ENCODE data around the gene USP32.
"Not testable (repeated sequence)": the region's sequence is repeated elsewhere in the genome, so short reads cannot be mapped to it uniquely, and the experiment has no call there.

Gene USP32

GRCh38 chr17:60383379-60383778 is 8.6 kb downstream of the USP32 start:
- Histone ChIP-seq H3K9me3 (ENCODE audit: insufficient read depth, low read length) (no peaks in the 10 kb centered on the region), H3K36me3 (ENCODE audit: insufficient read depth, insufficient read length, low read length) (peaks cover 5% of the 10 kb centered on the region), H3K27me3 (ENCODE audit: insufficient read depth, insufficient read length) (no peaks in the 10 kb centered on the region), H3K4me1 (ENCODE audit: insufficient read depth, insufficient read length) (peaks cover 3% of the 10 kb centered on the region), H3K4me3 (ENCODE audit: insufficient read length, low read depth) (no peak overlapping the region), H3K9ac (ENCODE audit: insufficient read length, low read depth) (no peak overlapping the region)
- TF ChIP-seq SUZ12 (IDR thresholded peaks at IDR 0.05; ENCODE audit: extremely low read depth, insufficient read depth, insufficient read length) (no peak), ZNF274 (IDR thresholded peaks at IDR 0.05; ENCODE audit: low read depth, low read length) (no peak), YY1 (IDR thresholded peaks at IDR 0.05; ENCODE audit: insufficient read depth, insufficient read length) (no peak)
- no peak for DNase-seq (ENCODE audit: low read depth, low spot score)

GRCh38 chr17:60381958-60382357 is 10.0 kb downstream of the USP32 start:
- Histone ChIP-seq H3K27me3 (ENCODE audit: insufficient read depth, insufficient read length) (no peaks in the 10 kb centered on the region), H3K9me3 (ENCODE audit: insufficient read depth, low read length) (no peaks in the 10 kb centered on the region), H3K9ac (ENCODE audit: insufficient read length, low read depth) (no peak overlapping the region), H3K36me3 (ENCODE audit: insufficient read depth, insufficient read length, low read length) (peaks cover 5% of the 10 kb centered on the region), H3K4me1 (ENCODE audit: insufficient read depth, insufficient read length) (peaks cover 3% of the 10 kb centered on the region), H3K4me3 (ENCODE audit: insufficient read length, low read depth) (no peak overlapping the region)
- no peak for DNase-seq (ENCODE audit: low read depth, low spot score)
- TF ChIP-seq YY1 (IDR thresholded peaks at IDR 0.05; ENCODE audit: insufficient read depth, insufficient read length) (no peak), SUZ12 (IDR thresholded peaks at IDR 0.05; ENCODE audit: extremely low read depth, insufficient read depth, insufficient read length) (no peak), ZNF274 (IDR thresholded peaks at IDR 0.05; ENCODE audit: low read depth, low read length) (no peak)

- H3K4me3 ChIP-seq (ENCODE audit: insufficient read length, low read depth); DNase-seq (ENCODE audit: low read depth, low spot score); H3K9ac ChIP-seq (ENCODE audit: insufficient read length, low read depth); H3K4me1 ChIP-seq (ENCODE audit: insufficient read depth, insufficient read length); H3K36me3 ChIP-seq (ENCODE audit: insufficient read depth, insufficient read length, low read length); H3K9me3 ChIP-seq (ENCODE audit: insufficient read depth, low read length); H3K27me3 ChIP-seq (ENCODE audit: insufficient read depth, insufficient read length): not testable (repeated sequence)
These were observed 12.5 kb downstream of the USP32 start for GRCh38 chr17:60379461-60379860.

- H3K36me3 ChIP-seq (ENCODE audit: insufficient read depth, insufficient read length, low read length), result peaks cover 10% of the 10 kb centered on the region
- H3K9me3 ChIP-seq (ENCODE audit: insufficient read depth, low read length), result not testable (repeated sequence)
These were observed 13.7 kb downstream of the USP32 start for GRCh38 chr17:60378187-60378586.

GRCh38 chr17:60372790-60373483 is 19.0 kb downstream of the USP32 start:
- no peak for DNase-seq (ENCODE audit: low read depth, low spot score)
- Histone ChIP-seq H3K4me1 (ENCODE audit: insufficient read depth, insufficient read length) (no peaks in the 10 kb centered on the region), H3K27me3 (ENCODE audit: insufficient read depth, insufficient read length) (no peaks in the 10 kb centered on the region), H3K4me3 (ENCODE audit: insufficient read length, low read depth) (no peak overlapping the region), H3K36me3 (ENCODE audit: insufficient read depth, insufficient read length, low read length) (peaks cover 10% of the 10 kb centered on the region), H3K9me3 (ENCODE audit: insufficient read depth, low read length) (no peaks in the 10 kb centered on the region), H3K9ac (ENCODE audit: insufficient read length, low read depth) (no peak overlapping the region)
- TF ChIP-seq YY1 (IDR thresholded peaks at IDR 0.05; ENCODE audit: insufficient read depth, insufficient read length) (no peak), ZNF274 (IDR thresholded peaks at IDR 0.05; ENCODE audit: low read depth, low read length) (no peak)

More at GRCh38 chr17:60378187-60378586, 13.7 kb downstream of the USP32 start:
- not testable (repeated sequence) for DNase-seq (ENCODE audit: low read depth, low spot score); H3K27me3 ChIP-seq (ENCODE audit: insufficient read depth, insufficient read length); H3K4me1 ChIP-seq (ENCODE audit: insufficient read depth, insufficient read length); H3K4me3 ChIP-seq (ENCODE audit: insufficient read length, low read depth); H3K9ac ChIP-seq (ENCODE audit: insufficient read length, low read depth)

- Histone ChIP-seq H3K27me3 (ENCODE audit: insufficient read depth, insufficient read length) (no peaks in the 10 kb centered on the region), H3K9me3 (ENCODE audit: insufficient read depth, low read length) (no peaks in the 10 kb centered on the region), H3K36me3 (ENCODE audit: insufficient read depth, insufficient read length, low read length) (peaks cover 10% of the 10 kb centered on the region), H3K9ac (ENCODE audit: insufficient read length, low read depth) (no peak overlapping the region), H3K4me1 (ENCODE audit: insufficient read depth, insufficient read length) (no peaks in the 10 kb centered on the region), H3K4me3 (ENCODE audit: insufficient read length, low read depth) (no peak overlapping the region)
- no peak for DNase-seq (ENCODE audit: low read depth, low spot score)
- TF ChIP-seq ZNF274 (IDR thresholded peaks at IDR 0.05; ENCODE audit: low read depth, low read length) (no peak), SUZ12 (IDR thresholded peaks at IDR 0.05; ENCODE audit: extremely low read depth, insufficient read depth, insufficient read length) (no peak), YY1 (IDR thresholded peaks at IDR 0.05; ENCODE audit: insufficient read depth, insufficient read length) (no peak)
These were observed 20.0 kb downstream of the USP32 start for GRCh38 chr17:60371818-60372510.

GRCh38 chr17:60371416-60371815 is 20.5 kb downstream of the USP32 start:
- H3K4me1 ChIP-seq (ENCODE audit: insufficient read depth, insufficient read length), result no peaks in the 10 kb centered on the region
- H3K4me3 ChIP-seq (ENCODE audit: insufficient read length, low read depth), result no peak overlapping the region
- H3K27me3 ChIP-seq (ENCODE audit: insufficient read depth, insufficient read length), result no peaks in the 10 kb centered on the region
- no peak for TF ChIP-seq ZNF274 (IDR thresholded peaks at IDR 0.05; ENCODE audit: low read depth, low read length)
- no peak for TF ChIP-seq SUZ12 (IDR thresholded peaks at IDR 0.05; ENCODE audit: extremely low read depth, insufficient read depth, insufficient read length)
- no peak for TF ChIP-seq YY1 (IDR thresholded peaks at IDR 0.05; ENCODE audit: insufficient read depth, insufficient read length)
- H3K9ac ChIP-seq (ENCODE audit: insufficient read length, low read depth), result no peak overlapping the region
- DNase-seq (ENCODE audit: low read depth, low spot score), result no peak
- H3K9me3 ChIP-seq (ENCODE audit: insufficient read depth, low read length), result no peaks in the 10 kb centered on the region
- peaks cover 10% of the 10 kb centered on the region for H3K36me3 ChIP-seq (ENCODE audit: insufficient read depth, insufficient read length, low read length)
